B cell (primary cell): ENCODE data around the gene SELENOI.

Source experiments
- EZH2 ChIP-seq: IDR thresholded peaks from 2 replicates; pipeline ENCODE4 v1.6.1; 2012; ENCODE audit warnings: borderline replicate concordance, low read depth, mild to moderate bottlenecking, moderate library complexity, low read length; ENCODE audit not compliant: insufficient read depth, poor library complexity, severe bottlenecking
- TF ChIP-seq, protein P1 (sequence below): fragments of 200-600 bp; IDR thresholded peaks from one replicate; pipeline ENCODE4 v1.8.0; 2022; ENCODE audit warnings: antibody characterized with exemption, mild to moderate bottlenecking

DNA sequence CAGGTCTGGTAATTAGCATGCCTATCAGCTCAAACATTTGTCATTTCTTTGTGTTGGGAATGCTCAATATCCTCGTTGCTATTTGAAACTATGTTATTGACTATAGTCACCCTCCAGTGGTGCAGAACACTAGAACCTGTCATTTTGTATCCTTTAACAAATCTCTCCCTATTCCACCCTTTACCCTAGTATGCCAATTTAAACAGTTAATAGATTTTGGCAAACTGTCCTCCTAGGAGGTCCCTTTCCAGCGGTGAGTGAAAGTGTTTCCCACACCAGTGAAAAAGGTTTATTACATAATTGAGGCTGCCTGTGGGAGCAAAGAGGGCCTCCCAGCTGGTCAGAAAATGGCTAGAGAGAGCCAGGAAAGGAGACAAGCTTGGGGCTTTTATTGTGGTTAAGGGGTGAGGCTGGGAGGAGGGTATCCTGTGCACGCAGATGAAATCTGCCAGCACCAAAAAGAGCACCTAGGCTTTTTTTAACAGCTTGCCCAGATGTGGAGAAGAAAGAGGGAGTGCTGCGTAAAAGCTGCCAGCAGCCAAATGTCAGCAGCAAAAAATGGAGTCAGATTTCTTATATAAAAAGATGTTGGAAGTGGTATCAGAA is 53.9 kb downstream of the SELENOI start:
- TF ChIP-seq, protein P1, sequence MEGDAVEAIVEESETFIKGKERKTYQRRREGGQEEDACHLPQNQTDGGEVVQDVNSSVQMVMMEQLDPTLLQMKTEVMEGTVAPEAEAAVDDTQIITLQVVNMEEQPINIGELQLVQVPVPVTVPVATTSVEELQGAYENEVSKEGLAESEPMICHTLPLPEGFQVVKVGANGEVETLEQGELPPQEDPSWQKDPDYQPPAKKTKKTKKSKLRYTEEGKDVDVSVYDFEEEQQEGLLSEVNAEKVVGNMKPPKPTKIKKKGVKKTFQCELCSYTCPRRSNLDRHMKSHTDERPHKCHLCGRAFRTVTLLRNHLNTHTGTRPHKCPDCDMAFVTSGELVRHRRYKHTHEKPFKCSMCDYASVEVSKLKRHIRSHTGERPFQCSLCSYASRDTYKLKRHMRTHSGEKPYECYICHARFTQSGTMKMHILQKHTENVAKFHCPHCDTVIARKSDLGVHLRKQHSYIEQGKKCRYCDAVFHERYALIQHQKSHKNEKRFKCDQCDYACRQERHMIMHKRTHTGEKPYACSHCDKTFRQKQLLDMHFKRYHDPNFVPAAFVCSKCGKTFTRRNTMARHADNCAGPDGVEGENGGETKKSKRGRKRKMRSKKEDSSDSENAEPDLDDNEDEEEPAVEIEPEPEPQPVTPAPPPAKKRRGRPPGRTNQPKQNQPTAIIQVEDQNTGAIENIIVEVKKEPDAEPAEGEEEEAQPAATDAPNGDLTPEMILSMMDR, result no peak
- no peak for TF ChIP-seq EZH2
